ENCODE results near the gene COBL. TPM values are rescaled to one million over a fixed set of nuclear protein-coding genes. Genes with fewer than 3 reads are reported as not detected.

The COBL gene
- total RNA-seq, 6 experiments from 2014 or later, result not detected

- H3K4me1 Mint-ChIP-seq (ENCODE audit: low read depth), result no peaks in the 10 kb centered on the region
- H3K27ac Mint-ChIP-seq, result no peak overlapping the region
- H3K4me3 Mint-ChIP-seq, result no peak overlapping the region
- H3K9me3 Mint-ChIP-seq, result peaks cover 7% of the 10 kb centered on the region; the same call in 1 of the 2 replicates
- DNase-seq, result no peak
- no peaks in the 10 kb centered on the region for H3K36me3 Mint-ChIP-seq (ENCODE audit: low read depth)
- peaks cover 10% of the 10 kb centered on the region for H3K27me3 Mint-ChIP-seq (ENCODE audit: insufficient read depth)
- TF ChIP-seq, protein P1, sequence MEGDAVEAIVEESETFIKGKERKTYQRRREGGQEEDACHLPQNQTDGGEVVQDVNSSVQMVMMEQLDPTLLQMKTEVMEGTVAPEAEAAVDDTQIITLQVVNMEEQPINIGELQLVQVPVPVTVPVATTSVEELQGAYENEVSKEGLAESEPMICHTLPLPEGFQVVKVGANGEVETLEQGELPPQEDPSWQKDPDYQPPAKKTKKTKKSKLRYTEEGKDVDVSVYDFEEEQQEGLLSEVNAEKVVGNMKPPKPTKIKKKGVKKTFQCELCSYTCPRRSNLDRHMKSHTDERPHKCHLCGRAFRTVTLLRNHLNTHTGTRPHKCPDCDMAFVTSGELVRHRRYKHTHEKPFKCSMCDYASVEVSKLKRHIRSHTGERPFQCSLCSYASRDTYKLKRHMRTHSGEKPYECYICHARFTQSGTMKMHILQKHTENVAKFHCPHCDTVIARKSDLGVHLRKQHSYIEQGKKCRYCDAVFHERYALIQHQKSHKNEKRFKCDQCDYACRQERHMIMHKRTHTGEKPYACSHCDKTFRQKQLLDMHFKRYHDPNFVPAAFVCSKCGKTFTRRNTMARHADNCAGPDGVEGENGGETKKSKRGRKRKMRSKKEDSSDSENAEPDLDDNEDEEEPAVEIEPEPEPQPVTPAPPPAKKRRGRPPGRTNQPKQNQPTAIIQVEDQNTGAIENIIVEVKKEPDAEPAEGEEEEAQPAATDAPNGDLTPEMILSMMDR (IDR thresholded peaks at IDR 0.05), result no peak
Observed at GRCh38 chr7:51234139-51234538, 82.5 kb downstream of the COBL start.

GRCh38 chr7:51233374-51233773, 83.2 kb downstream of the COBL start:
- Mint-ChIP-seq H3K9me3 (peaks cover 7% of the 10 kb centered on the region; the same call in 1 of the 2 replicates), H3K4me3 (no peak overlapping the region), H3K4me1 (ENCODE audit: low read depth) (no peaks in the 10 kb centered on the region), H3K27me3 (ENCODE audit: insufficient read depth) (peaks cover 10% of the 10 kb centered on the region), H3K27ac (no peak overlapping the region), H3K36me3 (ENCODE audit: low read depth) (no peaks in the 10 kb centered on the region)
- TF ChIP-seq, protein P1 (IDR thresholded peaks at IDR 0.05), result no peak
- DNase-seq, result no peak

DNA sequence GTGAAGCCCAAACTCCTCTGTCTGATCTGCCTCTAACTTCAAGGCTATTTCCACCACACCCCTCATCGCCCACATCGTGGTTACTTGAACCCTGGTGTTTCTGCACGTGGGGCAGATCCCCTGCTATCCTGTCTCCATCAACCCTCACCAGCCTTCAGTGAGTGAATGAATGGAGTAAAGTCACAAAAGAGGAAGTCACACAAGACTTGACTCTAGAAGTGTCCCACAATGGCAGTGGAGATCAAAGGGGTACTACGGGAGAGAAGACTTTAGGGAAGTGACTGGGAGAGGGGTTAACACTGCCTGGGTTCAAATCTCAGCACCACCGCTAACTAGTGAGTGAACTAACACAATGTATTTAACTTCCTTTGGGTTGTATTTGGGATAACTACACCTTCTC, 85.9 kb downstream of the COBL start:
- Mint-ChIP-seq H3K9me3 (peaks cover 7% of the 10 kb centered on the region; the same call in 1 of the 2 replicates), H3K4me1 (ENCODE audit: low read depth) (no peaks in the 10 kb centered on the region), H3K27ac (no peak overlapping the region), H3K36me3 (ENCODE audit: low read depth) (no peaks in the 10 kb centered on the region), H3K4me3 (no peak overlapping the region), H3K27me3 (ENCODE audit: insufficient read depth) (peaks cover 8% of the 10 kb centered on the region)
- TF ChIP-seq, protein P1 (IDR thresholded peaks at IDR 0.05), result no peak
- no peak for DNase-seq

DNA sequence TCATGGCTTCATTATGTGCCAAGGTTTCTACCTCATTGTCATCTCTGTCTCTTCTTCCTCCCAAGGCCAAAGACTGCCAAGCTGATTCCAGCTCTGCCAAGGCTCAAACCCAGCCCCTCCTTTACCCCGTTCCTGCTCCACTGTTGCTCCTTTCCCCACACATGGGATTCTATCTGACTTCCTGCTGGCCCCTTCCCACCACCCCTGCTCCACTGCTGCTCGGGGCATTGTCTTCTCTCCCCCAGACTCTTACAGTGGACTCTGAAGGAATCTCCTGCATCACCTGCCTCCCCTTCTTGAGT, 86.3 kb downstream of the COBL start:
- Mint-ChIP-seq H3K36me3 (ENCODE audit: low read depth) (no peaks in the 10 kb centered on the region), H3K4me1 (ENCODE audit: low read depth) (no peaks in the 10 kb centered on the region), H3K4me3 (no peak overlapping the region), H3K27ac (no peak overlapping the region), H3K27me3 (ENCODE audit: insufficient read depth) (peaks cover 8% of the 10 kb centered on the region), H3K9me3 (peaks cover 7% of the 10 kb centered on the region; the same call in 1 of the 2 replicates)
- TF ChIP-seq, protein P1 (IDR thresholded peaks at IDR 0.05), result no peak
- no peak for DNase-seq

GRCh38 chr7:51229620-51230323, 86.8 kb downstream of the COBL start:
- H3K36me3 Mint-ChIP-seq (ENCODE audit: low read depth), result no peaks in the 10 kb centered on the region
- no peak for DNase-seq
- H3K27me3 Mint-ChIP-seq (ENCODE audit: insufficient read depth), result peaks cover 8% of the 10 kb centered on the region
- H3K27ac Mint-ChIP-seq, result no peak overlapping the region
- H3K9me3 Mint-ChIP-seq, result peaks cover 7% of the 10 kb centered on the region; the same call in 1 of the 2 replicates
- TF ChIP-seq, protein P1 (IDR thresholded peaks at IDR 0.05), result no peak
- H3K4me3 Mint-ChIP-seq, result no peak overlapping the region
- H3K4me1 Mint-ChIP-seq (ENCODE audit: low read depth), result no peaks in the 10 kb centered on the region

All from HFFc6 (cell line).